Hepatocyte (in vitro differentiated cells): ENCODE results near the gene DEXI. TPM values are rescaled to one million over a fixed set of nuclear protein-coding genes. Genes with fewer than 3 reads are reported as not detected.

Experiments used
- DNase-seq: peaks from one replicate; pipeline ENCODE4 v3.0.0-alpha.2; 2016; ENCODE audit warnings: low spot score
- H2AFZ ChIP-seq: fragments of 200-600 bp; sonication (generic); 2 replicates; pipeline ENCODE4 v1.6.0; 2016; ENCODE audit warnings: antibody characterized with exemption, mild to moderate bottlenecking
- H3K27ac ChIP-seq: fragments of 200-600 bp; sonication (generic); 2 replicates; pipeline ENCODE4 v1.5.1; 2016; ENCODE audit warnings: mild to moderate bottlenecking
- H3K27me3 ChIP-seq: fragments of 200-600 bp; sonication (generic); 2 replicates; pipeline ENCODE4 v1.6.1; 2016
- H3K36me3 ChIP-seq: fragments of 200-600 bp; sonication (generic); replicated peaks from 2 replicates; pipeline ENCODE4 v1.5.1; 2016; ENCODE audit warnings: low read depth; ENCODE audit not compliant: insufficient read depth
- H3K4me1 ChIP-seq: fragments of 200-600 bp; sonication (generic); 2 replicates; pipeline ENCODE4 v1.5.1; 2016; ENCODE audit warnings: mild to moderate bottlenecking, moderate library complexity; ENCODE audit not compliant: insufficient read depth
- H3K4me2 ChIP-seq: fragments of 200-600 bp; sonication (generic); 2 replicates; pipeline ENCODE4 v1.6.0; 2016
- H3K4me3 ChIP-seq: fragments of 200-600 bp; sonication (generic); 2 replicates; pipeline ENCODE4 v1.5.1; 2016; ENCODE audit warnings: mild to moderate bottlenecking
- H3K79me2 ChIP-seq: fragments of 200-600 bp; sonication (generic); 2 replicates; pipeline ENCODE4 v1.6.0; 2017; ENCODE audit warnings: mild to moderate bottlenecking
- H3K9me2 ChIP-seq: fragments of 200-600 bp; sonication (generic); replicated peaks from 2 replicates; pipeline ENCODE4 v1.6.0; 2017; ENCODE audit warnings: mild to moderate bottlenecking; ENCODE audit not compliant: insufficient read depth
- H3K9me3 ChIP-seq: fragments of 200-600 bp; sonication (generic); 2 replicates; pipeline ENCODE4 v1.5.1; 2016; ENCODE audit warnings: low read depth, mild to moderate bottlenecking
- H4K20me1 ChIP-seq: fragments of 200-600 bp; sonication (generic); 2 replicates; pipeline ENCODE4 v1.6.0; 2016; ENCODE audit warnings: mild to moderate bottlenecking; ENCODE audit not compliant: insufficient read depth, poor library complexity, severe bottlenecking
- EZH2 ChIP-seq: fragments of 200-600 bp; sonication (generic); IDR thresholded peaks from 2 replicates; pipeline ENCODE4 v1.6.1; 2016; ENCODE audit warnings: antibody characterized with exemption, mild to moderate bottlenecking, borderline replicate concordance
- EZH2phosphoT487 ChIP-seq: fragments of 200-600 bp; sonication (generic); IDR thresholded peaks from one replicate; pipeline ENCODE4 v1.6.1; 2018; ENCODE audit warnings: antibody characterized with exemption, mild to moderate bottlenecking, low read depth, moderate library complexity; ENCODE audit not compliant: unreplicated experiment, severe bottlenecking
- WGBS: methylation state at CpG from one replicate; pipeline ENCODE4 v1.1.6; 2016; ENCODE audit warnings: low lambda C conversion rate; ENCODE audit errors: missing lambda C conversion rate; 5-methylcytosine and 5-hydroxymethylcytosine counted together
- polyA plus RNA-seq: library from polyadenylated mRNA; unstranded; fragments of >200 nt; fragmentation: Nextera tagmentation; extraction: Ambion mirVana; gene quantifications from 2 replicates; pipeline ENCODE4 v1.2.1, GENCODE V29; 2016
- total RNA-seq: library from RNA; depleted of rRNA; stranded (reverse); fragments of >200 nt; gene quantifications from 2 replicates; pipeline ENCODE4 v1.2.3, GENCODE V29; 2014
- TF ChIP-seq, protein P1 (sequence below): fragments of 200-600 bp; sonication (generic); IDR thresholded peaks from 2 replicates; pipeline ENCODE4 v1.5.1; 2016; ENCODE audit warnings: antibody characterized with exemption, mild to moderate bottlenecking; ENCODE audit not compliant: poor library complexity

The DEXI gene
- total and polyA plus RNA-seq, 2 experiments from 2014 or later, result 51.6 to 82.4 TPM

DNA sequence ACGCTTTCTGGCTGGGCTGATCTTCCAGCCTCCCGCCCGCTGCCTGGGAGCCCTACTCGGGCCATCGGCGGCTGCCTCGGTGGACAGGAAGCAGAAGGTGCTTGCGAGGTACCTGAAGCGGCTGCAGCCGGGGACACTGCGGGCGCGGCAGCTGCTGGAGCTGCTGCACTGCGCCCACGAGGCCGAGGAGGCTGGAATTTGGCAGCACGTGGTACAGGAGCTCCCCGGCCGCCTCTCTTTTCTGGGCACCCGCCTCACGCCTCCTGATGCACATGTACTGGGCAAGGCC lies 34.6 kb downstream of the DEXI start:
- Histone ChIP-seq H3K4me3 (no peak overlapping the region), H3K27me3 (no peaks in the 10 kb centered on the region), H3K9me3 (no peaks in the 10 kb centered on the region), H3K79me2 (no peaks in the 10 kb centered on the region), H3K4me2 (no peak overlapping the region), H3K4me1 (no peaks in the 10 kb centered on the region), H3K9me2 (no peaks in the 10 kb centered on the region), H3K36me3 (no peaks in the 10 kb centered on the region), H4K20me1 (no peaks in the 10 kb centered on the region), H3K27ac (no peak overlapping the region), H2AFZ (no peak overlapping the region)
- 91% methylated on average over 14 of the region's 21 CpGs for WGBS
- no peak for TF ChIP-seq EZH2phosphoT487
- no peak for TF ChIP-seq EZH2
- TF ChIP-seq, protein P1, sequence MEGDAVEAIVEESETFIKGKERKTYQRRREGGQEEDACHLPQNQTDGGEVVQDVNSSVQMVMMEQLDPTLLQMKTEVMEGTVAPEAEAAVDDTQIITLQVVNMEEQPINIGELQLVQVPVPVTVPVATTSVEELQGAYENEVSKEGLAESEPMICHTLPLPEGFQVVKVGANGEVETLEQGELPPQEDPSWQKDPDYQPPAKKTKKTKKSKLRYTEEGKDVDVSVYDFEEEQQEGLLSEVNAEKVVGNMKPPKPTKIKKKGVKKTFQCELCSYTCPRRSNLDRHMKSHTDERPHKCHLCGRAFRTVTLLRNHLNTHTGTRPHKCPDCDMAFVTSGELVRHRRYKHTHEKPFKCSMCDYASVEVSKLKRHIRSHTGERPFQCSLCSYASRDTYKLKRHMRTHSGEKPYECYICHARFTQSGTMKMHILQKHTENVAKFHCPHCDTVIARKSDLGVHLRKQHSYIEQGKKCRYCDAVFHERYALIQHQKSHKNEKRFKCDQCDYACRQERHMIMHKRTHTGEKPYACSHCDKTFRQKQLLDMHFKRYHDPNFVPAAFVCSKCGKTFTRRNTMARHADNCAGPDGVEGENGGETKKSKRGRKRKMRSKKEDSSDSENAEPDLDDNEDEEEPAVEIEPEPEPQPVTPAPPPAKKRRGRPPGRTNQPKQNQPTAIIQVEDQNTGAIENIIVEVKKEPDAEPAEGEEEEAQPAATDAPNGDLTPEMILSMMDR, result no peak
- DNase-seq, result no peak

- TF ChIP-seq, protein P1, result no peak
- TF ChIP-seq EZH2phosphoT487 (no peak), EZH2 (no peak)
- H3K4me2 ChIP-seq, result no peak overlapping the region
- H3K79me2 ChIP-seq, result no peaks in the 10 kb centered on the region
- no peak for DNase-seq
- no peak overlapping the region for H3K4me3 ChIP-seq
- H4K20me1 ChIP-seq, result no peaks in the 10 kb centered on the region
- H3K36me3 ChIP-seq, result no peaks in the 10 kb centered on the region
- H3K9me3 ChIP-seq, result no peaks in the 10 kb centered on the region
- no peaks in the 10 kb centered on the region for H3K27me3 ChIP-seq
- no peak overlapping the region for H2AFZ ChIP-seq
- WGBS, result 93% methylated on average over 46 of the region's 46 CpGs
- H3K27ac ChIP-seq, result no peak overlapping the region
- H3K4me1 ChIP-seq, result no peaks in the 10 kb centered on the region
- no peaks in the 10 kb centered on the region for H3K9me2 ChIP-seq
Observed at GRCh38 chr16:10906914-10907756, 35.1 kb downstream of the DEXI start.

- DNase-seq, result no peak
- Histone ChIP-seq H3K9me3 (no peaks in the 10 kb centered on the region), H3K9me2 (no peaks in the 10 kb centered on the region), H3K4me1 (no peaks in the 10 kb centered on the region), H3K36me3 (no peaks in the 10 kb centered on the region), H3K27me3 (no peaks in the 10 kb centered on the region), H3K79me2 (no peaks in the 10 kb centered on the region), H3K4me2 (no peak overlapping the region), H2AFZ (no peak overlapping the region), H3K27ac (no peak overlapping the region), H3K4me3 (no peak overlapping the region), H4K20me1 (no peaks in the 10 kb centered on the region)
- 94% methylated on average over 19 of the region's 19 CpGs for WGBS
- no peak for TF ChIP-seq EZH2phosphoT487
- TF ChIP-seq EZH2, result no peak
- TF ChIP-seq, protein P1, result no peak
Observed at GRCh38 chr16:10906482-10906881, 35.8 kb downstream of the DEXI start.

- Histone ChIP-seq H3K4me3 (no peak overlapping the region), H4K20me1 (no peaks in the 10 kb centered on the region), H3K4me1 (no peaks in the 10 kb centered on the region), H3K36me3 (no peaks in the 10 kb centered on the region), H3K27ac (no peak overlapping the region), H3K4me2 (no peak overlapping the region), H3K79me2 (no peaks in the 10 kb centered on the region), H3K9me3 (no peaks in the 10 kb centered on the region), H3K9me2 (no peaks in the 10 kb centered on the region), H3K27me3 (no peaks in the 10 kb centered on the region), H2AFZ (no peak overlapping the region)
- TF ChIP-seq EZH2, result no peak
- no peak for TF ChIP-seq EZH2phosphoT487
- TF ChIP-seq, protein P1, result no peak
- no peak for DNase-seq
- WGBS, result 94% methylated on average over 1 of the region's 1 CpG
Observed at GRCh38 chr16:10902999-10903398, 39.3 kb downstream of the DEXI start.
